Endothelial cell of hepatic sinusoid (primary cell): ENCODE measurements around the gene MAX.

Experiments
- in situ Hi-C: cut with HindIII; loops from 2 replicates; pipeline ENCODE4 v1.10.0; 2017; ENCODE audit warnings: low sequenced_read_pairs

MAX gene

GRCh38 chr14:65102441-65103149, at the start of gene MAX:
TSS of gene MAX (minus strand) at chr14:65102517. CDS start at chr14:65102339, 178 bp downstream.
- in situ Hi-C loops: no loop called here

DNA sequence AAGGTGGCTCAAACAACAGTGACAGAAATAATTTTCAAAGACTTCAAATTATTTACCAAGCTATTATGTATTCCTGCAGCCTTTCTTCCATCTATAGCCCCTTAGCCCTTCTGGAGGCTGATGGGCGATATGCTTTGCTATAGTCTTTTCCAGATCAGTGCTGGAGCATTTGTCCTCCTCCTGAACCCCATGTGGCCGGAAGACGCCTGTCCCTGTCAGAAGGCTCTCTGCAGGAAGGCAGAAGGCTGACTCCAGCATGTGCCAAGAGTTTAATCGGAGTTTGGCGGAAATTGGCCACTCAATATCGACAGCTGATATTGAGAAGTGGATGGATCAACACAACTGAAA, 49.3 kb upstream of the MAX start:
- in situ Hi-C loops: no loop called here

DNA sequence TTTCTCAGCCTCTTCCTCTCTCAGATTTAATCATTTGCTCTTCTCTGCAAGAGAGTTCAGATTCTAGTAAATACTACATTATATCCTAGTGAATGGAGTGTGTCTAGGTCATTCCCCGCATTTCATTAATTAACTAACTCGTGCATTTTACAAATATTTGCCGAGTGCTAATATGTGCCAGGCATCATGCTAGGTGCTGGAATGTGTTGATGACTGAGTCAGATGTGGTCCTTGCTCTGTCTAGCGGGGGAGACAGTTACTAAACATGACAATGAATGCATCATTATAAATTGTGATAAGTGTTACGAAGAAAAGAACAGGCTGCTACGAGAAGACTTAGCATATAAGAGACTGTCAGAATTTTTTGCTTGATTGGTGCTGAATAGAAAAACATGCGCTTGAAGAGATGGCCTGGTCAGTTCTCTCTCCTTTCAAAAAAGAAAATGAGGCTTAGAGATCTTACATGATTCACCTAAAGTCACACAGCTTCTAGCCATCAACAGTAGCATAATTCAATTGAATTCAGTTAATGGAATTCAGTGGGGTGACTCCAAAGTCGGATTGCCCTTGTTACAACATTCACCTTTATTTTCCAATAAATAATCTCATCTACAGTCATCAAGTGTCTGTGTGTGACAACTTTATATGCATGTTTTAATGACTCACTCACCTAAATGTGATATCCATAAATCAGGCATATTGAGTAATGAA, 48.7 kb upstream of the MAX start:
- in situ Hi-C loops: no loop called here

DNA sequence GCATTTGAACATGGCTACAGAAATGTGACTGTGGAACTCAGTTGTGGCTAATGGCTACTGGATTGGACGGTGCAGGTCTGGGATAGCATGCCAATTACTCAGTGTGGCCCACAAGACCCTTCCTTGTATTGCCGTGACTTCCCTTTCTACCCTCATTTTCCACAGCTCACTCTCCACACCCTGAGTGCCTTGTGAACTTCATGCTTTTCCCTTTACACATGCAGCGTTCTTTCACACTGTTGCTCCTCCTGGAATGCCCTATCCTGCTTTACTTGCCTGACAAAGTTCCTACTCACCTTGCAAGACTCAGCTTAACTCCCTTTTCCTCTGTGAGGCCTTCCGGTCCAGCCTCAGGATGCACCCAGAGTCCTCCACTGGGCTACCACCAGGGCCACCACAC, 46.8 kb upstream of the MAX start:
- in situ Hi-C loops: no loop called here

- in situ Hi-C loops: no loop called here
Observed at GRCh38 chr14:65144170-65144569, 41.9 kb upstream of the MAX start.

- in situ Hi-C loops: no loop called here
Observed at GRCh38 chr14:65142914-65143625, 40.8 kb upstream of the MAX start.

DNA sequence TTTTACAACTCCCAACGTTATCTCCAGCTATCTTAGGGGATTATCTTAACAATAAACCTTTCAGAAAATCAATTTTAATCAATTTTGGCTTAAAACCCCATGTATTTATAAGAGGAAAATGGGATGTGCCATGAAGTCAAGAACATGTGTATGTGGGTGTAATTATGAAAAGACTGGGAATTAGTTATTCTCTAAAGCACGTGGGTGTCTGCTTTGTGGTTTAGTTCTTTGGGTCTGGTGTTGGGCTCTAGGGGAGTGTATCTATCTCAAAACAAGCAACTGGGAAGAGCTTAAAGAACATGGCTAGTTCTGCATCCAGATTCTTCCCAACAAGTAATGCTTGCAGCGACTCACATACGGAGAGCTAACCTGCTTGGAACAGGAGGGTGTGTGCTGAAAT, 40.1 kb upstream of the MAX start:
- in situ Hi-C loops: no loop called here

GRCh38 chr14:65141523-65141922, 39.2 kb upstream of the MAX start:
- in situ Hi-C loops: no loop called here

DNA sequence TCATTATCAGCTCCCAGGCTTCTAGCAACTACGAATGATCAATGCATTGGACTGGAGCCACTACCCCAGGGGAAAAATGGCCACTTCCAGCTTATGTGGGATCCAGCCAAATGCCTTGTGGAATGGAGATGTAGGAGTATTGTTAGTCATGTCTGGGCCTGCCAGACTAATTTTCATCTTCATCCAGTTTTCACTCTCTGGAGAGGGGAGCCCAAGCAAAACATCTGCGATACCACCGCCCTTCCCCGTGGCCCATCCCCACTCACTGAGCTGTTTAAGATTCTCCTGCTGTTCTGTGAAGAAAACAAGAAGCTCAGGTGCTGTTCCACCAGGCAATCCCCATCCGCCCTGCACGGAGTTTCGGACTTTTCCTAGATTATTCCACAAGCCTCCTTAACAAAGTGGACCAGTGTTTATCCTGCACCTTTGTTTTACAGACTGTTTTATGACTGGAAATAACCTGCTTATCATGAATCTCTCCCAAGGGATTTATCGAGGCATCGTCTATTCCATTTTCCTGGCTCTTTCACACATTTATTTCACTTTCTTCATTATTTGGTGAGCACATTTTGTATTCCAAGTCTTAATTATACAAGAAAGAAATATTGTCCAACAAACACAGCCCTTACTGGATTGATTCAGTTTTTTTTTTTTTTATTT, 35.5 kb upstream of the MAX start:
- in situ Hi-C loops: no loop called here

DNA sequence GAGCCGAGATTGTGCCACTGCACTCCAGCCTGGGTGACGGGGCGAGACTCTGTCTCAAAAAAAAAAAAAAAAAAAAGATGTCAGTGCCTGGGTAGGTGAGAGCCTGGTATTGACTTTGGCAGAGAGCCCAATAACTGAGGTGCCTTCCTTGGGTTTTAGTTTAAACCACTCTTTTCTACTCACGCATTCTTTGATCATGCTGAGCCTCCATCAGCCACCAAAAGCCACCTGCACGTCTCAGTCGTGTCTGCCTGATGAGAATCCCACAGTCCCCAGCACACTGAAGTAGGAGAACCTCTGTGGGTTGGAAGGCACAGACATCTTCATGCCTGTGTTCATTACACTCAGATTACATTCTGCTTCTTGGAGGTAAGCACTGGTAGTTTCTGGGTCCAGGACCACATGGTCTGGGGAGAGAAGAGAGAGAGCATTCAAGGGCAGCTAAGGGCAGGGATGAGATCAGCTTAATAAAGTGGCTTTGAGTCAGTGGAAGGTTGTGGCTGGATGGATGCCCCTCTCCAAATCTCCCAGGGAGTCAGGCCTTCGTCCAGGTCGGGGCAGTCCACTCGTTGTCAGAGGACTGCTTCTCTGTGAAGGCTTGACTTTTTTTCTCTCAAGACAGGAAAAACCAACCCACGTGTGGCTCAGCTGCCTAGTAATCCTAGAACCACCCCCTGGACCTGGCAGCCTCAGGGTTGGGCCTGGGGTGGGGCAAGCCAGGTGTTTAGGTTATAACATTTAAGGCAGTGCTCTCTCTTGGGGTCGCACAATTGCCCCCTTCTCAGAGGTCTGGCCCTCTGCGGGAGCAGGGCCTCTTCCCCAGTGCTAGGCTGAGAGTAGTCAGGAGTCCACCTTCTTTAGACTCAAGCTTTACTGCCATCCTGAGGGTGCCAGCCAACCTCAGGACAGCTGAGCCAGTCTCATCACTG, 32.6 kb upstream of the MAX start:
- in situ Hi-C loops: no loop called here

- in situ Hi-C loops: no loop called here
Observed at GRCh38 chr14:65132855-65133254, 30.5 kb upstream of the MAX start.

- in situ Hi-C loops: no loop called here
Observed at GRCh38 chr14:65131301-65131701, 29.0 kb upstream of the MAX start.

GRCh38 chr14:65128096-65128495, 25.8 kb upstream of the MAX start:
- in situ Hi-C loops: no loop called here

DNA sequence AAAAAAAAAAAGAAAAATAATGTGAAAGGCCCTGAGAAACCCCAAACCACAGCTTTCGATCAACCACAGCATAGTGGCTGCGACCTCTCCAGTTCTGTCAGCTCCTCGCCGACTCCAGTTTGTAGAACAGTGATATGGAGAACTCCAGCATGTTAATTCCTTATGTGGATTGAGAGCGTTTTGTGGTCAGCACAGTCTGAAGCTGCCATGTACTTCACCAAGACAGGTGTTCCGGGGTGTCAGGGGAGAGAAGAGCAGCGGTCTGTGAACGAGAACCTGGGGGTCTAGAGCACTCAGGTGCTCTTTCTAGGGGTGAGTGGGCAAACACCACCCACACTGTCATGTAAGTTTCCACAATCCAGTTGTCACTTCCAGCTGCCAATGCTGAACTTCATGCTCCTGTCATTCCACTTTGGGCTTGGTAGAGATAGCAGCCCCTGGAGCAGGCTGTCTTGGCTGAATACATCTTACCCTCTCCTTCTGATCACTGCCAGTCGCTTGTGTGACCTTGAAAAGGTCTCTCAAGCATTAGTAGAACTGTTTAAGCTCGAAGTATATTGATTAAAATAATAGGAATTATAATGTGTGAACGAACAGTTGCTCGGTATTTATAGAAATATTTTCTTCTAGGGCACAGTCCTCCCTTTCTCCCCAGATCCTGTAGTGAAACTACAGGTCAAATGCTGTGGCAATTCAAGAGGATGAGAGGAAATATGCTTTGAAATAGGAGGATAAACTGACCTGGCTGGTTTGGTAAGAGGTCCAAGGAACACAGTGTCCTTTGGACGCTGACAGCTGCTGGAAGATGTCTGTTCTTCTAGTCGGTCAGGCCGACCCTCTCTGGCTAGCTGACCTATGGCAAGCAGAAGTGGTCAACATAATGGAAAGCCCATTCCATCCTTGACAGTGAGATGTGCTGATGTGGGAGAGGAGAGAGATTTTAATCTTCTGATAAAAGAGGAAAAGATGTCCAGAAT, 15.7 kb upstream of the MAX start:
- in situ Hi-C loops: no loop called here

DNA sequence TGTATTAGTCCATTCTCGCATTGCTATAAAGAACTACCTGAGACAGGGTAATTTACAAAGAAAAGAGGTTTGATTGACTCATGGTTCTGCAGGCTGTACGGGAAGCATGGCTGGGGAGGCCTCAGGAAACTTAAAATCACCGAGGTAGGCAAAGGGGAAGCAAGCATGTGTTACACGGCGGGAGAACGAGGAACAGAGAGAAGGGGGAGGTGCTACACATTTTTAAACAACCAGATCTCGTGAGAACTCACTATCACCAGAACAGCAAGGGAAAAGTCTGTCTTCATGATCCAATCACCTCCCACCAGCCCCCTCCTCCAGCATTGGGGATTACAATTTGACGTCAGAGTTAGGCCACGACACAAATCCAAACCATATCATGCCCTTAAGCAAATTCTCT, 13.3 kb upstream of the MAX start:
- in situ Hi-C loops: no loop called here

- in situ Hi-C loops: no loop called here
Observed at GRCh38 chr14:65110525-65110924, 8.2 kb upstream of the MAX start.

DNA sequence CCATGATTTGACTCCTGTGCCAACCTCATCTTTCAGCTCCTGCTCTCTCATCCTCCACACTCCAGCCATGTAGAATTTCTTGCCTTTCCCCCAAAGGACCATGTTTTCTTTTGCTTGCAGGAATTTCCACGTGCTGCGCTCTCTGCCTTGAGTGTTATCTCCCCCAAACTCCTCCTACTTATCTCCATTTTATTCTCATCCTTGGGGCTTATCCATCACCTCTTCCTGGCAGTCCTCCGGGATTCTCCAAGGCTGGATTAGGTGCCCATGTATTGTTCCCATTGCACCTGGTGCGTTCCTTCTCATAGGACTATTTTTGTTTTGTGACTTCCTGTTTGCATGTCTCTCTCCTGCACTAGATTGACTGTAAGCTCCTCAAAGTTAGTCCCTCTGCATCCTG, 7.0 kb upstream of the MAX start:
- in situ Hi-C loops: no loop called here

DNA sequence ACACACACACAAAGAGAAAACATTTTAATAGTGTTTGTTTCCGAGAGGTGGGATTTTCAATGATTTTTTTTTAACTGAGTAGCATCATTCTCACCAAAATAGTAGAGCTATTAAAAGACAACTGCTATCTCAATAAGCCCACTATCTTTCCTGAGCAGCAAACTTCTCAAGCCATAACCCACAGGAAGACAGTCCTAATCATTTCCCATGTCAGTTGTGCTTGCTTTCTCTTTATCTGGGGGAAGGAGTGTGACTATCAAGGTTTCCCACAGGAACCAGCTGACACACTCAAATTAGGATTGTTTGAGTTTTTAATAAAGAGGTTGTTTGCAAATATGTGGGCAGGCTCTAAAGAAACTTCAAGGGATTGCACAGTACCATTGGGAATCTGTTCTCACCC, 4.9 kb upstream of the MAX start:
- in situ Hi-C loops: no loop called here

DNA sequence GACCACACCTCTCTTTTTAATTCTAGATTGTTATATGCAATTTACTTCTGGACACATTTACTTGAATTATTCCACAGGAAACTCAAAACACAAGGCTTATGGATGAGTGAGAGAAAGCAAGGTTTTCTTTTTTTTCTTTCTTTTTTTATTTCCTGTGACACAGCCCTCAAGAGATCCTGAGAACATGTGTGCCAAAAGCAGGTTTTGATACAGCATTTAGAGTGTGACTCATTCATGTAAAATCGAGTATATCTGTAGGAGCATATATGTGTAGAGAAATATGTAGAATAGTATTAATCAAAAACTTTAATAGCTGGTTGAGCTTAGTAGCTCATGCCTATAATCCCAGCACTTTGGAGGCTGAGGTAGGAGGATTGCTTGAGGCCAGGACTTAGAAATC, 4.4 kb upstream of the MAX start:
- in situ Hi-C loops: no loop called here
